MM.1S (cell line): ENCODE results near the gene DLX2.

Experiments
- EZH2 ChIP-seq: fragments of 300-600 bp; sonication (generic); optimal IDR thresholded peaks from 2 replicates; pipeline ENCODE3; 2017; ENCODE audit warnings: low read depth, mild to moderate bottlenecking, antibody characterized with exemption, low read length, mixed read lengths
- EZH2phosphoT487 ChIP-seq: fragments of 300-600 bp; sonication (generic); IDR thresholded peaks from 2 replicates; pipeline ENCODE4 v1.6.1; 2018; ENCODE audit warnings: antibody characterized with exemption, low read length
- TF ChIP-seq, protein P1 (sequence below): fragments of 300-600 bp; sonication (generic); IDR thresholded peaks from 2 replicates; pipeline ENCODE4 v1.5.1; 2016; ENCODE audit warnings: antibody characterized with exemption, low read length, mixed read lengths

DNA sequence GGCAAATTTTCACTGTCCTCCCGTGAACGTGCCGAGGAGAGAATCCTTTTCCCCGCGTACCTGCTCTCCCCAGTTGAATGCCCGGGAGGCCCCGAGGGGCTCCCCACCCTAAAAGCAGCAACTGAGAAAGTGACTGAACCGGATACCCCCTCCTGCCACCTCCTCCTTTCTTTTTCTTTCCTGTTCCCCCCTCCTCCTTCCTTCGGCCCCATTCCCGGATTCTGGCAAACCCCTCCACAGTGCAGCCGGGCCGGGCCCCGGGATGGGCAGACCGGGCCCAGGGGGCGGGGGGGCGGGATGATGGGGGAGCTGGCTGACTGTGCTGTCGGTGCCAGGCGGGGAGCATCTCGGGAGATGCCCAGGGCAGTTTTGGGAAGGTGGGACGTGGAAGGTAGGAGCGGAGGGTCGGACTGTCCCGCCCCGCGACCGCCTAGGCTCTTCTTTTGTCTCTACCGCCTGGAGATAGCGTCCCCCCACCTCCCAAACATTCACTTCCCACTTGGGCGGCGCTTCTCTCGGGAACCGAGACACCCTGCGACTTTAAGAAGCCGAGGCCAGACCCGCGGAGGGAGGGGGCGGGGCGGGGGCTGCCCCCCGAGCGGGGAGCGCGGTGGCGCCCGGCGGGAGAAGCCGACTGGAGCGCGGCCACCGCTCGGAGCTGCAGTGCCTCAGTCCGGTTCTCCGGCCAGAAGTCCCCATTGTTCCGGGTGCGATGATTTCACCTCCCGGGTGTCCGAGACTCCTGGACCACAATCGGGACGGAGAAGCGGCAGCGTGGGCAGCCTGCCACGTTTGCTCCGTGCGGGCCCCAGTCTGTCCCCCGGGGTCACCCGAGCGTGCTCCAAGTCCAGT is 8.2 kb downstream of the DLX2 start:
- TF ChIP-seq, protein P1, sequence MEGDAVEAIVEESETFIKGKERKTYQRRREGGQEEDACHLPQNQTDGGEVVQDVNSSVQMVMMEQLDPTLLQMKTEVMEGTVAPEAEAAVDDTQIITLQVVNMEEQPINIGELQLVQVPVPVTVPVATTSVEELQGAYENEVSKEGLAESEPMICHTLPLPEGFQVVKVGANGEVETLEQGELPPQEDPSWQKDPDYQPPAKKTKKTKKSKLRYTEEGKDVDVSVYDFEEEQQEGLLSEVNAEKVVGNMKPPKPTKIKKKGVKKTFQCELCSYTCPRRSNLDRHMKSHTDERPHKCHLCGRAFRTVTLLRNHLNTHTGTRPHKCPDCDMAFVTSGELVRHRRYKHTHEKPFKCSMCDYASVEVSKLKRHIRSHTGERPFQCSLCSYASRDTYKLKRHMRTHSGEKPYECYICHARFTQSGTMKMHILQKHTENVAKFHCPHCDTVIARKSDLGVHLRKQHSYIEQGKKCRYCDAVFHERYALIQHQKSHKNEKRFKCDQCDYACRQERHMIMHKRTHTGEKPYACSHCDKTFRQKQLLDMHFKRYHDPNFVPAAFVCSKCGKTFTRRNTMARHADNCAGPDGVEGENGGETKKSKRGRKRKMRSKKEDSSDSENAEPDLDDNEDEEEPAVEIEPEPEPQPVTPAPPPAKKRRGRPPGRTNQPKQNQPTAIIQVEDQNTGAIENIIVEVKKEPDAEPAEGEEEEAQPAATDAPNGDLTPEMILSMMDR: no peak
- TF ChIP-seq EZH2: no peak
- TF ChIP-seq EZH2phosphoT487: no peak
